Esophagus squamous epithelium (tissue), 5 donors: ENCODE measurements around the gene APLP2. TPM values are rescaled to one million over a fixed set of nuclear protein-coding genes. Genes with fewer than 3 reads are reported as not detected.

Experiments used
- DNase-seq: peaks from one replicate; lab custom pipeline; 2025; lab: John Stamatoyannopoulos, UW
- H3K27ac ChIP-seq, 4 donors: fragments of 200-600 bp; sonication (generic); one replicate each; pipeline ENCODE4 v1.5.1; 2016 to 2019; ENCODE audit warnings: mild to moderate bottlenecking in 1 of 4
- H3K27me3 ChIP-seq, 4 donors: fragments of 200-600 bp; sonication (generic); 1 replicate in 3 of 4; 2 replicates in 1 of 4; pipeline versions ENCODE4 v1.5.1 to v1.6.0; 2017 to 2021; ENCODE audit warnings: antibody characterized with exemption in 1 of 4
- H3K36me3 ChIP-seq, 3 donors: fragments of 200-600 bp; sonication (generic); one replicate each; pipeline ENCODE4 v1.5.1; 2016 to 2019
- H3K4me1 ChIP-seq, 3 donors: fragments of 200-600 bp; sonication (generic); one replicate each; pipeline ENCODE4 v1.5.1; 2017 to 2019
- H3K4me3 ChIP-seq, 4 donors: fragments of 200-600 bp; sonication (generic); 1 replicate in 3 of 4; 2 replicates in 1 of 4; pipeline ENCODE4 v1.5.1; 2016 to 2019; ENCODE audit warnings: mild to moderate bottlenecking in 2 of 4, moderate library complexity in 1 of 4
- H3K9me3 ChIP-seq, 3 donors: fragments of 200-600 bp; sonication (generic); one replicate each; pipeline ENCODE4 v1.5.1; 2016 to 2019
- CTCF ChIP-seq, 6 experiments: fragments of 450-650 bp in 4 of 6; fragments of 200-600 bp in 2 of 6; sonication (generic) in 2 of 6; IDR thresholded peaks; one replicate each; pipeline ENCODE4 v1.5.1; 2016 to 2019; ENCODE audit warnings: antibody characterized with exemption in 6 of 6, mild to moderate bottlenecking in 4 of 6, moderate library complexity in 4 of 6
- POLR2A ChIP-seq, 4 donors: fragments of 450-650 bp; IDR thresholded peaks; one replicate each; pipeline ENCODE4 v1.6.1; 2017; ENCODE audit warnings: antibody characterized with exemption in 4 of 4, mild to moderate bottlenecking in 4 of 4, moderate library complexity in 3 of 4
- WGBS, 2 donors: methylation state at CpG; one replicate each; pipeline ENCODE4 v1.1.5; 2018; 5-methylcytosine and 5-hydroxymethylcytosine counted together
- intact Hi-C: fragments of 100-400 bp; cut with DNase I; formaldehyde crosslinking; loops from one replicate; pipeline ENCODE4 v1.15.0; 2022
- total RNA-seq, 4 donors: library from RNA; depleted of rRNA; stranded (reverse); fragments of >200 nt; gene quantifications; one replicate each; pipeline ENCODE4 v1.1.0, GENCODE V29; 2016
- donor health status: DM: yes; HTN: yes; CAD: no.

Gene APLP2
- total RNA-seq, 4 donors from 2014 or later: 134 to 221 (median 177) TPM

GRCh38 chr11:130137999-130138398 lies 68.3 kb downstream of the APLP2 start:
- no peak overlapping the region for H3K27ac ChIP-seq
- no peak for TF ChIP-seq CTCF (IDR thresholded peaks at IDR 0.05)
- no peak for TF ChIP-seq POLR2A (IDR thresholded peaks at IDR 0.05)
- intact Hi-C loops: no loop called here
- H3K36me3 ChIP-seq: peaks cover 17 to 96% (median 19%) of the 10 kb centered on the region in 3 donors
- no peaks in the 10 kb centered on the region for H3K27me3 ChIP-seq
- no peaks in the 10 kb centered on the region for H3K9me3 ChIP-seq
- peaks cover 0 to 9% (median 4%) of the 10 kb centered on the region in 3 donors for H3K4me1 ChIP-seq
- 89 to 93% methylated on average over 7 to 9 of the region's 9 CpGs for WGBS, 2 donors
- H3K4me3 ChIP-seq: no peak overlapping the region
- DNase-seq: no peak

- 89 to 92% methylated on average over 13 of the region's 13 CpGs for WGBS, 2 donors
- TF ChIP-seq CTCF (IDR thresholded peaks at IDR 0.05) (no peak), POLR2A (IDR thresholded peaks at IDR 0.05) (no peak)
- intact Hi-C loops: no loop called here
- H3K36me3 ChIP-seq: peaks cover 12 to 96% (median 18%) of the 10 kb centered on the region in 3 donors
- H3K27me3 ChIP-seq: no peaks in the 10 kb centered on the region
- no peak for DNase-seq
- peaks cover 0 to 15% (median 4%) of the 10 kb centered on the region in 3 donors for H3K4me1 ChIP-seq
- H3K9me3 ChIP-seq: no peaks in the 10 kb centered on the region
- no peak overlapping the region for H3K4me3 ChIP-seq
- H3K27ac ChIP-seq: no peak overlapping the region
These were observed 69.7 kb downstream of the APLP2 start for GRCh38 chr11:130139401-130139800.

GRCh38 chr11:130141561-130142341 lies 72.1 kb downstream of the APLP2 start:
- H3K27ac ChIP-seq: no peak overlapping the region
- H3K27me3 ChIP-seq: no peaks in the 10 kb centered on the region
- H3K9me3 ChIP-seq: no peaks in the 10 kb centered on the region
- TF ChIP-seq CTCF (IDR thresholded peaks at IDR 0.05) (no peak), POLR2A (IDR thresholded peaks at IDR 0.05) (no peak)
- peaks cover 13 to 38% (median 14%) of the 10 kb centered on the region in 3 donors for H3K4me1 ChIP-seq
- no peak overlapping the region for H3K4me3 ChIP-seq
- DNase-seq: no peak
- 83 to 86% methylated on average over 14 to 16 of the region's 19 CpGs for WGBS, 2 donors
- peaks cover 0 to 83% (median 5%) of the 10 kb centered on the region in 3 donors for H3K36me3 ChIP-seq
- intact Hi-C loops: no loop called here

GRCh38 chr11:130144141-130144540 lies 74.4 kb downstream of the APLP2 start:
- peaks cover 0 to 69% (median 5%) of the 10 kb centered on the region in 3 donors for H3K36me3 ChIP-seq
- no peak for TF ChIP-seq CTCF (IDR thresholded peaks at IDR 0.05)
- TF ChIP-seq POLR2A (IDR thresholded peaks at IDR 0.05): no peak
- H3K4me3 ChIP-seq: no peak overlapping the region
- H3K4me1 ChIP-seq: peaks cover 9 to 46% (median 15%) of the 10 kb centered on the region in 3 donors
- no peak for DNase-seq
- H3K27me3 ChIP-seq: no peaks in the 10 kb centered on the region
- intact Hi-C loops: no loop called here
- WGBS, 2 donors: 75 to 78% methylated on average over 7 to 9 of the region's 10 CpGs
- H3K27ac ChIP-seq: peak overlapping the region in 2 of 4 donors; percentile 84 to 88
- H3K9me3 ChIP-seq: no peaks in the 10 kb centered on the region

- Histone ChIP-seq H3K27me3 (no peaks in the 10 kb centered on the region), H3K27ac (peak overlapping the region; percentile 71 to 88 (median 85)), H3K9me3 (no peaks in the 10 kb centered on the region), H3K36me3 (peaks cover 0 to 62% (median 5%) of the 10 kb centered on the region in 3 donors), H3K4me3 (no peak overlapping the region), H3K4me1 (peaks cover 9 to 46% (median 15%) of the 10 kb centered on the region in 3 donors)
- WGBS, 2 donors: 72 to 76% methylated on average over 7 of the region's 7 CpGs
- intact Hi-C loops: no loop called here
- DNase-seq: no peak
- TF ChIP-seq POLR2A (IDR thresholded peaks at IDR 0.05): no peak
- no peak for TF ChIP-seq CTCF (IDR thresholded peaks at IDR 0.05)
These were observed 75.2 kb downstream of the APLP2 start for GRCh38 chr11:130144861-130145281.
